ENCODE results near the gene CYP2C18.

- no peak for TF ChIP-seq CTCF (IDR thresholded peaks at IDR 0.05)
- no peak for TF ChIP-seq POLR2A (IDR thresholded peaks at IDR 0.05)
Measured at GRCh38 chr10:94680544-94680943, 3.0 kb upstream of the CYP2C18 start.
